Endothelial cell (in vitro differentiated cells): ENCODE data around the gene HAAO. TPM values are rescaled to one million over a fixed set of nuclear protein-coding genes. Genes with fewer than 3 reads are reported as not detected.

ENCODE experiments used
- DNase-seq: peaks from one replicate; pipeline ENCODE4 v3.0.0; 2021; ENCODE audit warnings: low spot score
- H3K27ac Mint-ChIP-seq: one replicate; pipeline ENCODE4 v1.8.0; 2021; ENCODE audit warnings: mixed read lengths, inconsistent platforms; ENCODE audit not compliant: unreplicated experiment
- H3K27me3 Mint-ChIP-seq: one replicate; pipeline ENCODE4 v1.8.0; 2021; ENCODE audit warnings: mild to moderate bottlenecking, moderate library complexity, mixed read lengths, inconsistent platforms; ENCODE audit not compliant: unreplicated experiment
- H3K36me3 Mint-ChIP-seq: one replicate; pipeline ENCODE4 v1.8.0; 2021; ENCODE audit warnings: mild to moderate bottlenecking, low read depth, mixed read lengths, inconsistent platforms; ENCODE audit not compliant: unreplicated experiment
- H3K4me1 Mint-ChIP-seq: one replicate; pipeline ENCODE4 v1.8.0; 2021; ENCODE audit warnings: mild to moderate bottlenecking, mixed read lengths, inconsistent platforms; ENCODE audit not compliant: unreplicated experiment
- H3K4me3 Mint-ChIP-seq: one replicate; pipeline ENCODE4 v1.8.0; 2021; ENCODE audit warnings: mild to moderate bottlenecking, mixed read lengths, inconsistent platforms; ENCODE audit not compliant: unreplicated experiment
- H3K9me3 Mint-ChIP-seq: one replicate; pipeline ENCODE4 v1.8.0; 2021; ENCODE audit warnings: mixed read lengths, inconsistent platforms; ENCODE audit not compliant: unreplicated experiment
- CTCF ChIP-seq: fragments of 200-600 bp; sonication (generic); IDR thresholded peaks from one replicate; pipeline ENCODE4 v1.5.0; 2021; ENCODE audit warnings: antibody characterized with exemption; ENCODE audit not compliant: unreplicated experiment
- total RNA-seq: library from RNA; stranded (reverse); fragmentation: NEBNext Ultra II Directional; extraction: Animal tissue kit (Norgen Biotek cat#: 25700); gene quantifications from one replicate; pipeline ENCODE4 v1.2.1, GENCODE V29; 2021; ENCODE audit not compliant: unreplicated experiment

Gene HAAO
- total RNA-seq, 1 donor from 2014 or later = 6.0 TPM

- Mint-ChIP-seq H3K9me3 (no peaks in the 10 kb centered on the region), H3K4me1 (no peaks in the 10 kb centered on the region), H3K27me3 (peaks cover 2% of the 10 kb centered on the region), H3K27ac (no peak overlapping the region), H3K36me3 (no peaks in the 10 kb centered on the region), H3K4me3 (no peak overlapping the region)
- no peak for TF ChIP-seq CTCF
- DNase-seq = no peak
Measured at GRCh38 chr2:42802150-42802549, 9.8 kb upstream of the HAAO start.

- Mint-ChIP-seq H3K36me3 (no peaks in the 10 kb centered on the region), H3K4me1 (no peaks in the 10 kb centered on the region), H3K4me3 (no peak overlapping the region), H3K27me3 (peaks cover 2% of the 10 kb centered on the region), H3K9me3 (no peaks in the 10 kb centered on the region), H3K27ac (no peak overlapping the region)
- no peak for TF ChIP-seq CTCF
- no peak for DNase-seq
Measured at GRCh38 chr2:42801381-42801780, 9.0 kb upstream of the HAAO start.

DNA sequence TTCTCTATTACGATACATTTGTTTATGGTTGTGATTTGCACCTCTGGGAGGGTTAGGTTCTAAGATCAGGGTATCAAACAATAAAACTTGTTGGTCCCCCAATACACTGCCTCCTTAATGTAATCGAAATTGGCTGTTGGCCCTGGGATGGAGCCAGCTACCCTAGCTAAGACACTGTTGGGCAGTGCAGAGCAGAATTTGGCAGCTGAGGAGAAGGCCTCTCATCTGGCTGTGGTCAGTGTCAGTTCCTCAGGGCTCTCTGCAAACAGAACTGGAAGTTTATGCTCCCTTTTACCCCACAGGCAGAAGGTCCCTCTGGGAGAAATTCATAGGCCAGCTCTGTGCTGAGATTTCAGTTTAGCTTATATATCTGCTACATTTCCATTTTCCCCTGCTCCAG, 8.6 kb upstream of the HAAO start:
- H3K27me3 Mint-ChIP-seq = peaks cover 2% of the 10 kb centered on the region
- TF ChIP-seq CTCF = no peak
- no peaks in the 10 kb centered on the region for H3K9me3 Mint-ChIP-seq
- no peak for DNase-seq
- H3K4me1 Mint-ChIP-seq = no peaks in the 10 kb centered on the region
- no peaks in the 10 kb centered on the region for H3K36me3 Mint-ChIP-seq
- no peak overlapping the region for H3K4me3 Mint-ChIP-seq
- no peak overlapping the region for H3K27ac Mint-ChIP-seq

DNA sequence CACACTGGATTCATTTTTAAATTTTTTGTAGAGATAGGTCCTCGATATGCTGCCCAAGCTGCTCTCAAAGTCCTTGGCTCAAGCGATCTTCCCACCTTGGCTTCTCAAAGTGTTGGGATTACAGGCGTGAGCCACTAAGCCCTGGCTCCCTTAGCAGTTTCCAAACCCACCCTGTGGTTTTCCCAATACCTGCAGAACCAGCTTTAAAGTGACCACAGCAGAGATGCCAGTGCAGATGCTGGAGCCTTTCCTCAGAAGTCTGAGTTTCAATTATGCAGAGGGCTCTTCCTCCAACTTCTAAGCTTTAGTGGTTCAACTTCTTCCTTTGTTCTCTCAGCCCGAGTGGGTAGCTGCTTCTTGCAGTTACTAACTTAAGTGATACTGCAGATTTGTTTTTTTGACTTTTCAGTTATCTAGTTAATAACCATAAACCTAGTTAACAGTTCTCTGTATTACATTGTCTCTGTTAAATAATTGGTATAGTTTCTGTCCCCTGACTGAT, 8.1 kb upstream of the HAAO start:
- Mint-ChIP-seq H3K9me3 (no peaks in the 10 kb centered on the region), H3K4me3 (no peak overlapping the region), H3K4me1 (peaks cover 3% of the 10 kb centered on the region), H3K36me3 (no peaks in the 10 kb centered on the region), H3K27ac (no peak overlapping the region), H3K27me3 (peaks cover 2% of the 10 kb centered on the region)
- no peak for DNase-seq
- no peak for TF ChIP-seq CTCF

DNA sequence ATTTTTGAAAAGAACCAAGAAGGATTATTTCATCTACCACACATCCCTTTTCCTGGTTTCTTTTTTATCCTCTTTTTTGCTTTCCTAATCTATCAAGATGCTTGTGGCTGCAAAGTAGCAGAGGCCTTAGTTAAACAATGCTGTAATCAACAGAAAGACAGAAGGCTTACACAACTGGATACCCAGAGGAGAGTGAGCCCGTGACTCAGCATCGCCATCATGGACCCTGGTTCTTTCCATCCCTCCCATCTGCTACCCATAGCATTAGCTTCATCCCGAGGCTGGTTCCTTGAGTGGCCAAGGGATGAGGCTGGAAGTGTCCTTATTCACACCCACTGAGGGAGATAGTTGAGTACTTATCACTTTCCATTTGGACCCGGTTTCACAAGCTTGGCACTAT, 7.5 kb upstream of the HAAO start:
- H3K4me1 Mint-ChIP-seq = peaks cover 5% of the 10 kb centered on the region

More for the DNA sequence above, 7.5 kb upstream of the HAAO start:
- no peaks in the 10 kb centered on the region for H3K36me3 Mint-ChIP-seq
- TF ChIP-seq CTCF = no peak
- H3K4me3 Mint-ChIP-seq = no peak overlapping the region
- H3K9me3 Mint-ChIP-seq = no peaks in the 10 kb centered on the region
- no peak for DNase-seq
- no peak overlapping the region for H3K27ac Mint-ChIP-seq
- peaks cover 2% of the 10 kb centered on the region for H3K27me3 Mint-ChIP-seq
